CD4-positive, alpha-beta T cell treated with Interleukin-17A for 4 hours (primary cell): ENCODE data around the gene ANKRD27.
"Not testable (repeated sequence)": the region's sequence is repeated elsewhere in the genome, so short reads cannot be mapped to it uniquely, and the experiment has no call there.

ENCODE experiments used
- DNase-seq: peaks from one replicate; pipeline ENCODE4 v3.0.0-alpha.2; 2020; ENCODE audit warnings: mixed read lengths

Gene ANKRD27

GRCh38 chr19:32674931-32675719 is at the start of gene ANKRD27:
Gene ANKRD27, minus strand, starts transcription at chr19:32675180. Its CDS starts 16,165 bp downstream, at chr19:32659015.
- peak; percentile 99 for DNase-seq

- no peak for DNase-seq
Observed at GRCh38 chr19:32720936-32721250, 45.9 kb upstream of the ANKRD27 start.

DNA sequence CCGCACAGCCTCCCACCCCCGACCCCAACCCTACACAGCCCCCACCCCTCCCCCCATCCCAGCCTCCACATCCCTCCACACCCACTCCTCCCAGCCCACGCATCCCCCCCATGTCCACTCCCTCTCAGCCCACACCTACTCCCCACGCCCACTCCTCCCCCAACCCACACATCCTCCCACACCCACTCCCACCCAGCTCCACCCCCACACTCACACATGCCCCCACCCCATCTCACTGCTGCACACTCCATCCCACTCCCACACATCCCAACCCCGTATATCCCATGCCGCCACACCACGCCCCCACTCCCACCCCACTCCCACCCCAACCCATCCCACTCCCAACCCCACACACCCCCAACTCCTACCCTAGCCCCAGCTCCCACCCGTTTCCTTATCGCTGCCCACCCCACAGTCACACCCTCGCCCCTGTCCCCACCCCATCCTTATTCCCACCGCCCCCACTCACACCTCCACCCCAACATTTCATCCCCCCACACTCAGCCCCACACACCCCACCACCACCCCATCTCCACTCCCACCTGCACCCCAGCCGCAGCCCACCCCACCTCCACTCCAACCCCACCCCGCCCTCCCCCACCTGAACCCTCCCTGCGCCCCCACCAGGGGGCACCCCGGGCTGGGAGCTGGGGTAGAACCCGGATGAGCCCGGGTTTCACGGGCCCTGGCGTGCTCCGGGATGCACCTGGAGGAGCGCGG is 45.4 kb upstream of the ANKRD27 start:
- DNase-seq = no peak

- no peak for DNase-seq
Observed at GRCh38 chr19:32719611-32720059, 44.7 kb upstream of the ANKRD27 start, which contains the start of gene TDRD12. Gene TDRD12, plus strand, starts transcription at chr19:32719767. Its CDS starts 306 bp downstream, at chr19:32720073.

GRCh38 chr19:32718286-32718685 is 43.3 kb upstream of the ANKRD27 start:
- no peak for DNase-seq

- no peak for DNase-seq
Observed at GRCh38 chr19:32717496-32717895, 42.5 kb upstream of the ANKRD27 start.

- not testable (repeated sequence) for DNase-seq
Observed at GRCh38 chr19:32716203-32716602, 41.2 kb upstream of the ANKRD27 start.

DNA sequence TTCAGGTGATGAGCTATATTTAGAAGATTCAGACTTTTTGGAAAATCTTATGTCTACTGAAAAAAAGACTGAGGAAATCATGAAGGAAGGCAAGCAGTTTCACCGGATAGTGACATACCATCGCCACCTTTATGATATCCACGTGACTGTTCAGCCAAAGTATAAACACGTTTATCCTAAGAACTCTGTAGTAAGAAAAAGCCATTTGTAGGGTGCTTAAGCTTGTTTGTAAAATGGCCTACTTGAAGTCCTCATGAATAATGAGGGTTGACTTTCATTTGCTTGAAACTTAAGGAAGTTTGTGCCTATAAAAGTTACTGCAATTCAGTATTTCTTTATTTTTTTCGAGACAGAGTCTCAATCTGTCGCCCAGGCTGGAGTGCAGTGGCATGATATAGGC is 36.8 kb upstream of the ANKRD27 start:
- DNase-seq = no peak

GRCh38 chr19:32709032-32709431 is 34.1 kb upstream of the ANKRD27 start:
- DNase-seq = no peak

GRCh38 chr19:32708457-32708856 is 33.5 kb upstream of the ANKRD27 start:
- peak; percentile 54 for DNase-seq

- DNase-seq = not testable (repeated sequence)
Observed at GRCh38 chr19:32704006-32704405, 29.0 kb upstream of the ANKRD27 start.

GRCh38 chr19:32702010-32702409 is 27.0 kb upstream of the ANKRD27 start:
- no peak for DNase-seq

DNA sequence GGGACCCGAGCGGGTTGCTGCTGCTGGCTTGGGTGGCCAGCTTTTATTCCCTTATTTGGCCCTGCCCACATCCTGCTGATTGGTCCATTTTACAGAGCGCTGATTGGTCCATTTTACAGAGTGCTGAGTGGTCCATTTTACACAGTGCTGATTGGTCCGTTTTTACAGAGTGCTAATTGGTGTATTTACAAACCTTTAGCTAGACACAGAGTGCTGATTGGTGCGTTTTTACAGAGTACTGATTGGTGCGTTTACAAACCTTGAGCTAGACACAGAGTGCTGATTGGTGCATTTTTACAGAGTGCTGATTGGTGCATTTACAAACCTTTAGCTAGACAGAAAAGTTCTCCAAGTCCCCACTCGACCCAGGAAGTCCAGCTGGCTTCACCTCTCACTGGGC is 25.1 kb upstream of the ANKRD27 start:
- DNase-seq = not testable (repeated sequence)

DNA sequence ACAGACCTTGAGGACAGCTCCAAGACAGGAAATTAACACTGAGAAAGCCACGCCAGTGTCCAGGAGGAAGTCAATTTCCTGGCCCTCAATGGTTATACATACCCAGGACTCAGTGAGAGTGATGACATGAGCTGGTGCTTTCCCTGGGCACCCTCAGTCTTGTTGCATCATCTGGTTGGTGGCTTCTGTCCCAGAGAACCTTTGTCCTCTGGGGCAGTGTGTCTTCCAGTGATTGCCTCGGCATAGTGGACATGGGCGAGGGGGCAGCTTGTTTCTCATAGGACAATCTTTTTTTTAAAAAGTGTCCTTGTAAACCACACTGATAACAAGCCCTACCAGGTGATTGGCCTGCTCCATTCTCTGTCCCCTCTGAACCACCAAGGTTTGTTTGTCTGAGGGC is 21.8 kb upstream of the ANKRD27 start:
- DNase-seq = not testable (repeated sequence)

DNA sequence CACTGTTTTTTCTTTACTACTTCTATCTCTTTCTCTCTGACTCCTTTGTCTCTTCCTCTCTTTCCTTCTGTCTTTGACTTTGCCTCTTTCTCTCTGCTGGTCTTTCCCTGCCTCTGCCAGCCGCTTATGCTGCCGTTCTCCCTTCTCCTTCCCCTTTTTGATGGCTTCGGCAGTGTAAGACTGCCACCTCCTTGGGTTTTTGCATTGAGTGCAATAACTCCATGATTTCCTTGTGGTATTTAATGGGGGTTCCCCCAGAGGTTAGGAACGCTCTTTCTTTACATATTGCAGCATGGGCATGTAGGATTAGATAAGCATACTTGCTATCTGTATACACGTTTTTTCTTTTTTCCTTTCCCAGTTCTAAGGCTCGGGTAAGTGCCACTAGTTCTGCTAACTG is 20.5 kb upstream of the ANKRD27 start:
- DNase-seq = not testable (repeated sequence)

DNA sequence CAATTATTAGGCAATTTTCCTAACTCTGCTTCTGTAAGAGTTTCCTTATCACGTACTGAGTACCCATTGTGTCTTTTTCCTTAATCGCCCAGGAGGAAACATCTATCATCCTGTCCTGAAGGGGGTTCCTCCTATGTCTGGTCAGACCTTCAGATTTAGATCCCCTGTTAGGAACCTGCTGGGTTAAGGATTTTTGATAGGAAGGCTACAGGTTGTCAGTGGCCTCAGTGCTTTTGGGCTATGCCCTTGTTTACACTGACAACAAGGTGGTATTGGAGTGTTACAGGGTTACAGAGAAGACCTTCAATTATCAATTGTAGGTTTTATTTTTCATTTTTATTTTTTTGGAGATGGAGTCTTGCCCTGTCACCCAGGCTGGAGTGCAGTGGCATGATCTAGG is 19.9 kb upstream of the ANKRD27 start:
- not testable (repeated sequence) for DNase-seq

- not testable (repeated sequence) for DNase-seq
Observed at GRCh38 chr19:32694316-32694715, 19.3 kb upstream of the ANKRD27 start.

- DNase-seq = peak; percentile 23
Observed at GRCh38 chr19:32693151-32694108, 18.4 kb upstream of the ANKRD27 start.

- no peak for DNase-seq
Observed at GRCh38 chr19:32692727-32693061, 17.7 kb upstream of the ANKRD27 start.

GRCh38 chr19:32691952-32692726 is 17.2 kb upstream of the ANKRD27 start:
- peak; percentile 61 for DNase-seq

- peak; percentile 83 for DNase-seq
Observed at GRCh38 chr19:32691291-32691951, 16.4 kb upstream of the ANKRD27 start, which contains the start of gene NUDT19. Gene NUDT19, plus strand, starts transcription at chr19:32691821. Its CDS starts 140 bp downstream, at chr19:32691961.
